Spleen (tissue), 7 donors: Measurements from ENCODE around the gene TMSB4X.

Source experiments
- CTCF ChIP-seq, 11 experiments: fragments of 200-600 bp in 7 of 11; fragments of 450-650 bp in 4 of 11; sonication (generic) in 4 of 11; IDR thresholded peaks in 8 of 11; conservative IDR thresholded peaks in 3 of 11; 1 replicate in 7 of 11; 2 replicates in 4 of 11; pipeline versions ENCODE4 v1.4.0 to v1.8.0; 2016 to 2021; ENCODE audit warnings: antibody characterized with exemption in 11 of 11, inconsistent platforms in 4 of 11, mild to moderate bottlenecking in 1 of 11
- POLR2A ChIP-seq, 3 donors: fragments of 450-650 bp; IDR thresholded peaks; one replicate each; pipeline ENCODE4 v1.5.1; 2017; ENCODE audit warnings: antibody characterized with exemption in 3 of 3, mild to moderate bottlenecking in 1 of 3
- POLR2AphosphoS5 ChIP-seq, 3 donors: sonication (generic); formaldehyde crosslinking; IDR thresholded peaks; one replicate each; pipeline ENCODE4 v1.5.1; 2017; ENCODE audit warnings: antibody characterized with exemption in 3 of 3
- donor health status: DM: no; HTN: no; CAD: no; lungs with moderate emphysema.
- donor health status: DM: no; HTN: no; CAD: no.
- donor health status: DM: no; HTN: no; CAD: no.

GRCh38 chrX:12954376-12954775 is 20.5 kb upstream of the TMSB4X start:
- TF ChIP-seq CTCF (IDR thresholded peaks at IDR 0.05 in 8 of 11, conservative IDR thresholded peaks at IDR 0.05 in 3 of 11) (no peak), POLR2A (IDR thresholded peaks at IDR 0.05) (no peak), POLR2AphosphoS5 (IDR thresholded peaks at IDR 0.05) (no peak)
